ENCODE measurements around the gene CHRNA10. TPM values are rescaled to one million over a fixed set of nuclear protein-coding genes. Genes with fewer than 3 reads are reported as not detected.

The CHRNA10 gene
- total RNA-seq, 1 experiment from 2014 or later: 3.0 TPM

- no TSS peak for BruUV-seq (replicated peaks)
- H3K4me3 ChIP-seq (replicated peaks in 1 of 2; ENCODE audit: low read depth in 1 of 2, low read length in 2 of 2): no peak overlapping the region
- H4K20me1 ChIP-seq (ENCODE audit: insufficient read depth): no peaks in the 10 kb centered on the region
- ATAC-seq: no peak
- no peak overlapping the region for H3K9ac ChIP-seq (ENCODE audit: low read length)
- no peaks in the 10 kb centered on the region; a peak in 1 of 4 replicates for H3K4me1 ChIP-seq (ENCODE audit: control insufficient read depth in 1 of 2, insufficient read depth in 2 of 2, low read length in 2 of 2)
- RAD21 ChIA-PET (ENCODE audit: low non-redundant PET in 1 of 2, low total read pairs in 2 of 2, uncharacterized antibody in 2 of 2, unreplicated experiment in 2 of 2): no interaction called here
- H3K9me2 ChIP-seq (ENCODE audit: insufficient read depth): no peaks in the 10 kb centered on the region
- CTCF ChIA-PET: no interaction called here
- H2AFZ ChIP-seq (ENCODE audit: low read depth, low read length, poor library complexity, severe bottlenecking): no peak overlapping the region
- H3K9me3 ChIP-seq (ENCODE audit: control insufficient read depth in 1 of 2, insufficient read depth in 1 of 2, low read depth in 1 of 2, low read length in 2 of 2): no peaks in the 10 kb centered on the region
- H3K79me2 ChIP-seq (ENCODE audit: insufficient read depth, low read length): peaks cover 3% of the 10 kb centered on the region; the same call in 1 of the 2 replicates
- TF ChIP-seq EGR1 (IDR thresholded peaks at IDR 0.05; ENCODE audit: low read depth) (no peak), ZBTB33 (IDR thresholded peaks at IDR 0.05; ENCODE audit: extremely low read depth, insufficient replicate concordance, low read length) (no peak), ATF3 (IDR thresholded peaks at IDR 0.05) (no peak), SIN3A (IDR thresholded peaks at IDR 0.05; ENCODE audit: low read depth) (no peak), CTCF (IDR thresholded peaks at IDR 0.05 in 2 of 3, conservative IDR thresholded peaks at IDR 0.05 in 1 of 3; ENCODE audit: borderline replicate concordance in 1 of 3, insufficient read depth in 1 of 3, low read depth in 2 of 3, low read length in 2 of 3) (no peak), EZH2phosphoT487 (IDR thresholded peaks at IDR 0.05; ENCODE audit: borderline replicate concordance) (no peak), POLR2AphosphoS5 (IDR thresholded peaks at IDR 0.05; ENCODE audit: low read depth, low read length) (no peak), FOSL1 (IDR thresholded peaks at IDR 0.05; ENCODE audit: low read depth) (no peak), CBX3 (IDR thresholded peaks at IDR 0.05; ENCODE audit: low read depth) (no peak), POLR2A (IDR thresholded peaks at IDR 0.05; ENCODE audit: borderline replicate concordance, extremely low read depth, insufficient read depth, insufficient read length) (no peak), EZH2 (IDR thresholded peaks at IDR 0.05) (no peak), SRF (IDR thresholded peaks at IDR 0.05; ENCODE audit: low read depth) (no peak)
- no peaks in the 10 kb centered on the region for H3K27me3 ChIP-seq (ENCODE audit: insufficient read depth, low read length)
- peaks cover 61 to 82% of the 10 kb centered on the region in 2 experiments for H3K36me3 ChIP-seq (ENCODE audit: control insufficient read depth in 1 of 2, insufficient read depth in 2 of 2, low read length in 2 of 2)
- DNase-seq (ENCODE audit: low read depth, low spot score): no peak
- H3K27ac ChIP-seq (ENCODE audit: low read depth, low read length): no peak overlapping the region
- intact Hi-C loops (cut with micrococcal nuclease): no loop called here
- POLR2A ChIA-PET: no interaction called here
- no peak overlapping the region for H3K4me2 ChIP-seq (ENCODE audit: low read length)
These were observed 4.8 kb upstream of the CHRNA10 start for GRCh38 chr11:3675971-3676370.

Measured in HCT116 (cell line).